GM23338 (cell line): ENCODE results near the gene DAPL1. TPM values are rescaled to one million over a fixed set of nuclear protein-coding genes. Genes with fewer than 3 reads are reported as not detected.

Experiments
- ATAC-seq: fragments of 200-7000 bp; cut with Tn5 transposase; 3 replicates; pipeline ENCODE4 v1.9.1; 2020
- DNase-seq: peaks from one replicate; pipeline ENCODE4 v3.0.0-alpha.2; 2015; ENCODE audit warnings: low spot score
- H2AFZ ChIP-seq: fragments of 200-600 bp; sonication (generic); 2 replicates; pipeline ENCODE4 v1.8.0; 2016; ENCODE audit warnings: antibody characterized with exemption, mild to moderate bottlenecking, moderate library complexity
- H3F3A ChIP-seq: fragments of 200-600 bp; sonication (generic); replicated peaks from 2 replicates; pipeline ENCODE4 v1.8.0; 2017; ENCODE audit warnings: antibody characterized with exemption, mixed run types, low read depth
- H3K27ac ChIP-seq: fragments of 200-600 bp; sonication (generic); 2 replicates; pipeline ENCODE4 v1.6.1; 2016; ENCODE audit warnings: low read depth
- H3K27me3 ChIP-seq: fragments of 200-600 bp; sonication (generic); 2 replicates; pipeline ENCODE4 v1.8.0; 2016; ENCODE audit warnings: mild to moderate bottlenecking, mixed run types, moderate library complexity; ENCODE audit not compliant: insufficient read depth
- H3K36me3 ChIP-seq: fragments of 200-600 bp; sonication (generic); 2 replicates; pipeline ENCODE4 v1.8.0; 2016; ENCODE audit warnings: mild to moderate bottlenecking; ENCODE audit not compliant: insufficient read depth
- H3K4me1 ChIP-seq: fragments of 200-600 bp; sonication (generic); 2 replicates; pipeline ENCODE4 v1.8.0; 2016; ENCODE audit warnings: mild to moderate bottlenecking, moderate library complexity; ENCODE audit not compliant: insufficient read depth
- H3K4me2 ChIP-seq: fragments of 200-600 bp; sonication (generic); 2 replicates; pipeline ENCODE4 v1.7.1; 2017; ENCODE audit warnings: mixed run types
- H3K4me3 ChIP-seq: fragments of 200-600 bp; sonication (generic); 2 replicates; pipeline ENCODE4 v1.6.1; 2016; ENCODE audit warnings: mixed run types
- H3K79me2 ChIP-seq: fragments of 200-600 bp; sonication (generic); replicated peaks from 2 replicates; pipeline ENCODE4 v1.8.0; 2017; ENCODE audit warnings: mild to moderate bottlenecking; ENCODE audit not compliant: insufficient read depth
- H3K9me2 ChIP-seq: fragments of 200-600 bp; sonication (generic); 2 replicates; pipeline ENCODE4 v1.8.0; 2017; ENCODE audit not compliant: insufficient read depth
- H4K20me1 ChIP-seq: fragments of 200-600 bp; sonication (generic); replicated peaks from 2 replicates; pipeline ENCODE4 v1.8.0; 2017; ENCODE audit warnings: mild to moderate bottlenecking; ENCODE audit not compliant: insufficient read depth
- H3K27ac Mint-ChIP-seq: 2 replicates; pipeline ENCODE4 v1.8.0; 2020; ENCODE audit warnings: inconsistent platforms, mild to moderate bottlenecking, moderate library complexity, mixed read lengths
- H3K27me3 Mint-ChIP-seq: 3 replicates; pipeline ENCODE4 v1.8.0; 2022; ENCODE audit warnings: low read depth, mild to moderate bottlenecking, moderate library complexity, mixed read lengths, inconsistent platforms; ENCODE audit not compliant: insufficient read depth, poor library complexity
- H3K36me3 Mint-ChIP-seq: 3 replicates; pipeline ENCODE4 v1.8.0; 2021; ENCODE audit warnings: low read depth, mild to moderate bottlenecking, inconsistent platforms, moderate library complexity, mixed read lengths
- H3K4me1 Mint-ChIP-seq: 3 replicates; pipeline ENCODE4 v1.8.0; 2020; ENCODE audit warnings: mild to moderate bottlenecking, inconsistent platforms, mixed read lengths
- H3K4me3 Mint-ChIP-seq: 3 replicates; pipeline ENCODE4 v1.8.0; 2021; ENCODE audit warnings: moderate library complexity, mild to moderate bottlenecking, inconsistent platforms, mixed read lengths
- H3K9me3 Mint-ChIP-seq: 3 replicates; pipeline ENCODE4 v1.8.0; 2020; ENCODE audit warnings: moderate library complexity, mild to moderate bottlenecking, inconsistent platforms, mixed read lengths
- CREB1 ChIP-seq: fragments of 250-450 bp; sonication (Bioruptor Pico); IDR thresholded peaks from 2 replicates; pipeline ENCODE4 v1.5.0; 2020; ENCODE audit warnings: low read depth, mild to moderate bottlenecking, moderate library complexity
- EZH2 ChIP-seq: fragments of 200-600 bp; sonication (generic); IDR thresholded peaks from one replicate; pipeline ENCODE4 v1.8.0; 2017; ENCODE audit warnings: antibody characterized with exemption, mild to moderate bottlenecking, low read depth; ENCODE audit not compliant: unreplicated experiment
- EZH2phosphoT487 ChIP-seq: fragments of 200-600 bp; sonication (generic); IDR thresholded peaks from one replicate; pipeline ENCODE4 v1.8.1; 2018; ENCODE audit warnings: antibody characterized with exemption; ENCODE audit not compliant: unreplicated experiment
- JUNB ChIP-seq: IDR thresholded peaks from one replicate; pipeline ENCODE4 v1.6.1; 2016; ENCODE audit warnings: antibody characterized with exemption; ENCODE audit not compliant: unreplicated experiment
- NANOG ChIP-seq: IDR thresholded peaks from 2 replicates; pipeline ENCODE4 v1.6.1; 2016; ENCODE audit warnings: antibody characterized with exemption, borderline replicate concordance
- POLR2AphosphoS5 ChIP-seq: IDR thresholded peaks from 2 replicates; pipeline ENCODE4 v1.6.1; 2016; ENCODE audit warnings: antibody characterized with exemption, low read depth
- STAT1 ChIP-seq: IDR thresholded peaks from one replicate; pipeline ENCODE4 v1.6.1; 2016; ENCODE audit warnings: antibody characterized with exemption; ENCODE audit not compliant: unreplicated experiment
- polyA plus RNA-seq: library from polyadenylated mRNA; unstranded; fragments of >200 nt; fragmentation: Nextera tagmentation; extraction: Ambion mirVana; gene quantifications from 2 replicates; pipeline ENCODE4 v1.2.1, GENCODE V29; 2016
- total RNA-seq: library from RNA; depleted of rRNA; stranded (reverse); fragments of >200 nt; shearing (Covaris generic); gene quantifications from 2 replicates; pipeline ENCODE4 v1.2.3, GENCODE V29; 2014
- TF ChIP-seq, protein P1 (sequence below), 2 experiments: fragments of 200-600 bp in 1 of 2; sonication (generic) in 1 of 2; conservative IDR thresholded peaks; 2 replicates each; pipeline versions ENCODE4 v1.5.1 to v1.6.1; 2016 to 2017; ENCODE audit warnings: antibody characterized with exemption in 2 of 2, low read depth in 2 of 2, mild to moderate bottlenecking in 2 of 2, moderate library complexity in 1 of 2
- TF ChIP-seq, protein P2 (sequence below): IDR thresholded peaks from one replicate; pipeline ENCODE4 v1.6.1; 2018; ENCODE audit warnings: antibody characterized with exemption; ENCODE audit not compliant: unreplicated experiment
- TF ChIP-seq, protein P3 (sequence below): IDR thresholded peaks from 2 replicates; pipeline ENCODE4 v1.6.1; 2016; ENCODE audit warnings: antibody characterized with exemption

Gene DAPL1
- total and polyA plus RNA-seq, 2 experiments from 2014 or later: not detected

DNA sequence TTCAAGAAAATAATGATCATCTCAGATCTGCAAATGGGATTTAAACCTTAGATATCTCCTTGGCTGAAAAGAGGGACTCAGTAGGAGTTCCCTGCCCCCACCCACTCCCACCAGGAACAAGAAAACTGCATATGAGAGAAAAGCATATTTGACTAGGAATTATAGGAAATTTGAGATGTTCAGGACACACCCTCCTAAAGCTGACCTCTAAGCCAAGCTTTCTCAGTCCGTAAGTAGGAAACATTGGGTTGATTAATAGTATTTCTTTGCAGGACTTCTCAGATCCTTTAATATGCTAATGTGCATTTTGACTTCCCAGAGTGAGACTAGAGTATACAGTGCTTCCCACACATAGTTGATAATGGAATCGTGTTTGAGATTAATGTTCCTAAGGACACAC is 47.8 kb upstream of the DAPL1 start (continued):
- TF ChIP-seq, protein P1, sequence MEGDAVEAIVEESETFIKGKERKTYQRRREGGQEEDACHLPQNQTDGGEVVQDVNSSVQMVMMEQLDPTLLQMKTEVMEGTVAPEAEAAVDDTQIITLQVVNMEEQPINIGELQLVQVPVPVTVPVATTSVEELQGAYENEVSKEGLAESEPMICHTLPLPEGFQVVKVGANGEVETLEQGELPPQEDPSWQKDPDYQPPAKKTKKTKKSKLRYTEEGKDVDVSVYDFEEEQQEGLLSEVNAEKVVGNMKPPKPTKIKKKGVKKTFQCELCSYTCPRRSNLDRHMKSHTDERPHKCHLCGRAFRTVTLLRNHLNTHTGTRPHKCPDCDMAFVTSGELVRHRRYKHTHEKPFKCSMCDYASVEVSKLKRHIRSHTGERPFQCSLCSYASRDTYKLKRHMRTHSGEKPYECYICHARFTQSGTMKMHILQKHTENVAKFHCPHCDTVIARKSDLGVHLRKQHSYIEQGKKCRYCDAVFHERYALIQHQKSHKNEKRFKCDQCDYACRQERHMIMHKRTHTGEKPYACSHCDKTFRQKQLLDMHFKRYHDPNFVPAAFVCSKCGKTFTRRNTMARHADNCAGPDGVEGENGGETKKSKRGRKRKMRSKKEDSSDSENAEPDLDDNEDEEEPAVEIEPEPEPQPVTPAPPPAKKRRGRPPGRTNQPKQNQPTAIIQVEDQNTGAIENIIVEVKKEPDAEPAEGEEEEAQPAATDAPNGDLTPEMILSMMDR (conservative IDR thresholded peaks at IDR 0.05; ENCODE audit: low read depth in 2 of 2): no peak
- TF ChIP-seq, protein P2, sequence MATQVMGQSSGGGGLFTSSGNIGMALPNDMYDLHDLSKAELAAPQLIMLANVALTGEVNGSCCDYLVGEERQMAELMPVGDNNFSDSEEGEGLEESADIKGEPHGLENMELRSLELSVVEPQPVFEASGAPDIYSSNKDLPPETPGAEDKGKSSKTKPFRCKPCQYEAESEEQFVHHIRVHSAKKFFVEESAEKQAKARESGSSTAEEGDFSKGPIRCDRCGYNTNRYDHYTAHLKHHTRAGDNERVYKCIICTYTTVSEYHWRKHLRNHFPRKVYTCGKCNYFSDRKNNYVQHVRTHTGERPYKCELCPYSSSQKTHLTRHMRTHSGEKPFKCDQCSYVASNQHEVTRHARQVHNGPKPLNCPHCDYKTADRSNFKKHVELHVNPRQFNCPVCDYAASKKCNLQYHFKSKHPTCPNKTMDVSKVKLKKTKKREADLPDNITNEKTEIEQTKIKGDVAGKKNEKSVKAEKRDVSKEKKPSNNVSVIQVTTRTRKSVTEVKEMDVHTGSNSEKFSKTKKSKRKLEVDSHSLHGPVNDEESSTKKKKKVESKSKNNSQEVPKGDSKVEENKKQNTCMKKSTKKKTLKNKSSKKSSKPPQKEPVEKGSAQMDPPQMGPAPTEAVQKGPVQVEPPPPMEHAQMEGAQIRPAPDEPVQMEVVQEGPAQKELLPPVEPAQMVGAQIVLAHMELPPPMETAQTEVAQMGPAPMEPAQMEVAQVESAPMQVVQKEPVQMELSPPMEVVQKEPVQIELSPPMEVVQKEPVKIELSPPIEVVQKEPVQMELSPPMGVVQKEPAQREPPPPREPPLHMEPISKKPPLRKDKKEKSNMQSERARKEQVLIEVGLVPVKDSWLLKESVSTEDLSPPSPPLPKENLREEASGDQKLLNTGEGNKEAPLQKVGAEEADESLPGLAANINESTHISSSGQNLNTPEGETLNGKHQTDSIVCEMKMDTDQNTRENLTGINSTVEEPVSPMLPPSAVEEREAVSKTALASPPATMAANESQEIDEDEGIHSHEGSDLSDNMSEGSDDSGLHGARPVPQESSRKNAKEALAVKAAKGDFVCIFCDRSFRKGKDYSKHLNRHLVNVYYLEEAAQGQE: no peak

DNA sequence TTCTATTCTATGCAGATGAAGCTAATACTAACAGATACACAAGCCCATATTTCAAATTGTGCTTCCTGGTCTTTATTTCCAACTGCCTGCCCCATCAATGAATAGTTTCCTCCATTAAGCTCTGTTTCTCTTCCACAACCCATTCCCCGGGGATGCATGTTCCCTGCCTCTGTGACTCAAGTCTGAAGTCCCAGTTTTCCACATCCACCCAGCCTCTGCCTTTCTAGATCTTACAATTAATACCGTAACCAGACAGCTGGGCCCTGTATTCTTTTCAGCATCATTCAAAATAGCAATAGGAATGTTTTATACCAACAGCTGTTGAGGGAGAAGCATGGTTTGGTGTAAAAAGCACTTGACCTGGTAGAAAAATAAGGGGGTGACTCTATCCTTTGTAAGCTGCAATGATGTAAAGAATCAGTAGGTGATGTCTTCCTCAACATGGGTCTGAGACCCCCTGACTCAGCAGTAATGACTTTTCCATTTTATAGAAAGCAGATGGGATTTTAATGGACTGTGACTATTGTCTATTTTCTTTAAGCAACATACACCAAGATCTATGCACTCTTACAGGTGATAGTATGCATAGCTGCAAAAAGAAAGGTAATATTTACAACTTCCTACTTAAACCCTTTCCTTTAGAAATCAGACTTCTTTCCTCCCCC is 46.1 kb upstream of the DAPL1 start:
- Histone ChIP-seq H3K27me3 (no peaks in the 10 kb centered on the region), H4K20me1 (no peaks in the 10 kb centered on the region), H3K4me2 (no peak overlapping the region), H3K79me2 (no peaks in the 10 kb centered on the region), H3F3A (no peaks in the 10 kb centered on the region), H3K4me3 (no peak overlapping the region), H3K4me1 (peaks cover 8% of the 10 kb centered on the region; the same call in 1 of the 2 replicates), H3K27ac (no peak overlapping the region), H3K36me3 (no peaks in the 10 kb centered on the region), H3K9me2 (no peaks in the 10 kb centered on the region), H2AFZ (no peak overlapping the region)
- H3K9me3 Mint-ChIP-seq: no peaks in the 10 kb centered on the region
- H3K36me3 Mint-ChIP-seq: no peaks in the 10 kb centered on the region
- H3K4me3 Mint-ChIP-seq: no peak overlapping the region
- H3K4me1 Mint-ChIP-seq: peaks cover 22% of the 10 kb centered on the region
- H3K27me3 Mint-ChIP-seq: peaks cover 13% of the 10 kb centered on the region
- TF ChIP-seq EZH2phosphoT487: no peak
- TF ChIP-seq POLR2AphosphoS5: no peak
- TF ChIP-seq EZH2: no peak
- TF ChIP-seq JUNB: no peak
- TF ChIP-seq, protein P1 (conservative IDR thresholded peaks at IDR 0.05; ENCODE audit: low read depth in 2 of 2): no peak
- TF ChIP-seq CREB1: no peak
- TF ChIP-seq STAT1: no peak
- TF ChIP-seq NANOG: no peak
- TF ChIP-seq, protein P3, sequence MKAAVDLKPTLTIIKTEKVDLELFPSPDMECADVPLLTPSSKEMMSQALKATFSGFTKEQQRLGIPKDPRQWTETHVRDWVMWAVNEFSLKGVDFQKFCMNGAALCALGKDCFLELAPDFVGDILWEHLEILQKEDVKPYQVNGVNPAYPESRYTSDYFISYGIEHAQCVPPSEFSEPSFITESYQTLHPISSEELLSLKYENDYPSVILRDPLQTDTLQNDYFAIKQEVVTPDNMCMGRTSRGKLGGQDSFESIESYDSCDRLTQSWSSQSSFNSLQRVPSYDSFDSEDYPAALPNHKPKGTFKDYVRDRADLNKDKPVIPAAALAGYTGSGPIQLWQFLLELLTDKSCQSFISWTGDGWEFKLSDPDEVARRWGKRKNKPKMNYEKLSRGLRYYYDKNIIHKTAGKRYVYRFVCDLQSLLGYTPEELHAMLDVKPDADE: no peak
- H3K27ac Mint-ChIP-seq: no peak overlapping the region
- ATAC-seq: no peak
- no peak for DNase-seq
